Stomach (tissue), 9 donors: ENCODE results near the gene TPBG. TPM values are rescaled to one million over a fixed set of nuclear protein-coding genes. Genes with fewer than 3 reads are reported as not detected.

ENCODE experiments used
- DNase-seq, 2 donors: peaks; one replicate each; pipeline versions ENCODE4 v3.0.0 to v3.0.0-alpha.2; 2013 to 2019
- H3K27ac ChIP-seq, 5 donors: fragments of 200-600 bp in 4 of 5; sonication (generic) in 4 of 5; one replicate each; pipeline ENCODE4 v1.5.1; 2013 to 2019; ENCODE audit warnings: mild to moderate bottlenecking in 1 of 5, moderate library complexity in 1 of 5
- H3K27me3 ChIP-seq, 3 donors: fragments of 200-600 bp; sonication (generic); one replicate each; pipeline ENCODE4 v1.5.1; 2017 to 2019; ENCODE audit warnings: mixed run types in 1 of 3
- H3K36me3 ChIP-seq, 4 donors: fragments of 200-600 bp; sonication (generic); 1 replicate in 3 of 4; 2 replicates in 1 of 4; pipeline ENCODE4 v1.5.1; 2016 to 2019
- H3K4me1 ChIP-seq, 4 donors: fragments of 200-600 bp; sonication (generic); one replicate each; pipeline ENCODE4 v1.5.1; 2016 to 2019
- H3K4me3 ChIP-seq, 4 donors: fragments of 200-600 bp; sonication (generic) in 3 of 4; one replicate each; pipeline ENCODE4 v1.5.1; 2016 to 2019; ENCODE audit warnings: mild to moderate bottlenecking in 1 of 4
- H3K9me3 ChIP-seq, 4 donors: fragments of 200-600 bp; sonication (generic); one replicate each; pipeline ENCODE4 v1.5.1; 2016 to 2019
- EP300 ChIP-seq: sonication (generic); formaldehyde crosslinking; IDR thresholded peaks from one replicate; pipeline ENCODE4 v1.6.1; 2017; ENCODE audit warnings: antibody characterized with exemption
- POLR2A ChIP-seq, 4 donors: fragments of 450-650 bp; IDR thresholded peaks; one replicate each; pipeline ENCODE4 v1.6.1; 2016; ENCODE audit warnings: antibody characterized with exemption in 4 of 4, control low read depth in 2 of 4, mild to moderate bottlenecking in 1 of 4, moderate library complexity in 1 of 4
- POLR2AphosphoS5 ChIP-seq, 3 donors: sonication (generic); formaldehyde crosslinking; IDR thresholded peaks; one replicate each; pipeline ENCODE4 v1.6.1; 2016; ENCODE audit warnings: antibody characterized with exemption in 3 of 3
- WGBS, 5 donors: extraction: QIAGEN DNeasy Blood & Tissue Kit in 3 of 5; methylation state at CpG; one replicate each; pipeline versions ENCODE4 v1.1.5 to v1.1.7; 2013 to 2018; 5-methylcytosine and 5-hydroxymethylcytosine counted together
- intact Hi-C: fragments of 100-400 bp; cut with DNase I; formaldehyde crosslinking; loops from one replicate; pipeline ENCODE4 v1.15.1; 2023; ENCODE audit warnings: low total_unique reads
- polyA plus RNA-seq, 3 donors: library from polyadenylated mRNA; stranded (reverse); fragments of 200-250 nt; gene quantifications; one replicate each; pipeline ENCODE4 v1.2.3, GENCODE V29; 2013
- total RNA-seq, 5 donors: library from RNA; depleted of rRNA; stranded (reverse); fragments of >200 nt; gene quantifications; one replicate each; pipeline versions ENCODE4 v1.1.0 to v1.2.3, GENCODE V29; 2014 to 2016
- TF ChIP-seq, protein P1 (sequence below), 7 experiments: fragments of 450-650 bp in 4 of 7; fragments of 200-600 bp in 3 of 7; sonication (generic) in 3 of 7; IDR thresholded peaks; one replicate each; pipeline ENCODE4 v1.5.1; 2016 to 2019; ENCODE audit warnings: antibody characterized with exemption in 7 of 7, control low read depth in 2 of 7, mild to moderate bottlenecking in 1 of 7
- donor health status: healthy with polysubstance abuse.
- donor health status: Bipolar disorder and iron deficiency.
- donor health status: healthy.

The TPBG gene
- total and polyA plus RNA-seq, 8 donors: 1.4 to 21.2 (median 8.5) TPM

DNA sequence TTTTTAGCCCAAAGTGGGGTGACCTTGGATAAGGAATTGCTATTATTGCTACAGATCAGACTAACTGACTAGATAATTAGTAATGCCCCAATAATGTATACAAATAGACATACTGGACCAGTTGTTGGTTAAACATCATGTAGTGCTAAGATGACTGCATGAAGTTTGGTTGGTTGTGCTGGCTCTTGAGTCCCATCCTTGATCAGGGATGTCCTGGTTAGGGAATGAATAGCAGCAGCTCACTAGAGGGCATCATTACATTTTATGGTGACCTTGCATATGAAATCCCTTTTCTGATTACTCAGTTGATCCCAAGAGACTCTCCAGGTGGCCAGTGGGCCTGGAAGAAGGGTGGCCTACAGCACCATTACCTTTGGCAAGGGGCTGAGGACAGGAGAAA, 10.9 kb downstream of the TPBG start:
- Histone ChIP-seq H3K36me3 (no peaks in the 10 kb centered on the region), H3K4me1 (no peaks in the 10 kb centered on the region), H3K27ac (no peak overlapping the region), H3K9me3 (no peaks in the 10 kb centered on the region), H3K27me3 (no peaks in the 10 kb centered on the region), H3K4me3 (no peak overlapping the region)
- no peak for DNase-seq
- TF ChIP-seq EP300 (no peak), POLR2A (IDR thresholded peaks at IDR 0.05) (no peak), POLR2AphosphoS5 (IDR thresholded peaks at IDR 0.05) (no peak)
- TF ChIP-seq, protein P1, sequence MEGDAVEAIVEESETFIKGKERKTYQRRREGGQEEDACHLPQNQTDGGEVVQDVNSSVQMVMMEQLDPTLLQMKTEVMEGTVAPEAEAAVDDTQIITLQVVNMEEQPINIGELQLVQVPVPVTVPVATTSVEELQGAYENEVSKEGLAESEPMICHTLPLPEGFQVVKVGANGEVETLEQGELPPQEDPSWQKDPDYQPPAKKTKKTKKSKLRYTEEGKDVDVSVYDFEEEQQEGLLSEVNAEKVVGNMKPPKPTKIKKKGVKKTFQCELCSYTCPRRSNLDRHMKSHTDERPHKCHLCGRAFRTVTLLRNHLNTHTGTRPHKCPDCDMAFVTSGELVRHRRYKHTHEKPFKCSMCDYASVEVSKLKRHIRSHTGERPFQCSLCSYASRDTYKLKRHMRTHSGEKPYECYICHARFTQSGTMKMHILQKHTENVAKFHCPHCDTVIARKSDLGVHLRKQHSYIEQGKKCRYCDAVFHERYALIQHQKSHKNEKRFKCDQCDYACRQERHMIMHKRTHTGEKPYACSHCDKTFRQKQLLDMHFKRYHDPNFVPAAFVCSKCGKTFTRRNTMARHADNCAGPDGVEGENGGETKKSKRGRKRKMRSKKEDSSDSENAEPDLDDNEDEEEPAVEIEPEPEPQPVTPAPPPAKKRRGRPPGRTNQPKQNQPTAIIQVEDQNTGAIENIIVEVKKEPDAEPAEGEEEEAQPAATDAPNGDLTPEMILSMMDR (IDR thresholded peaks at IDR 0.05): no peak
- intact Hi-C loops: no loop called here

DNA sequence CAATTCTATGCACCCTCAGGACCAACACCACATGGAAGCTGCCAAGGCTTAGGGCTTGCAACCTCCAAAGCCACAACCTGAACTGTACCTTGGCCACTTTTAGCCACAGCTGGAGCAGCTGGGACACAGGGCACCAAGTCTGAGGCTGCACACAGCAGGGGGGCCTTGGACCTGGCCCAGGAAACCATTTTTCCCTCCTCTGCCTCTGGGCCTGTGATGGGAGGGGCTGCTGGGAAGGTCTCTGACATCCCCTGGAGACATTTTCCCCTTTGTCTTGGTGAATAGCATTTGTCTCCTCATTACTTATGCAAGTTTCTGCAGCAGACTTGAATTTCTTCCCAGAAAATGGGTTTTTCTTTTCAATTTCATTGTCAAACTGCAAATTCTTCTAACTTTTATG, 13.0 kb downstream of the TPBG start:
- TF ChIP-seq POLR2A (IDR thresholded peaks at IDR 0.05): no peak
- TF ChIP-seq, protein P1 (IDR thresholded peaks at IDR 0.05): no peak
- no peak for TF ChIP-seq POLR2AphosphoS5 (IDR thresholded peaks at IDR 0.05)
- no peak for TF ChIP-seq EP300
- no peak overlapping the region for H3K27ac ChIP-seq

GRCh38 chr6:82380566-82381185, 17.1 kb downstream of the TPBG start:
- peaks cover 0 to 6% (median 0%) of the 10 kb centered on the region in 4 donors for H3K4me1 ChIP-seq
- no peak for TF ChIP-seq POLR2AphosphoS5 (IDR thresholded peaks at IDR 0.05)
- TF ChIP-seq, protein P1 (IDR thresholded peaks at IDR 0.05): no peak
- TF ChIP-seq EP300: no peak
- no peak for TF ChIP-seq POLR2A (IDR thresholded peaks at IDR 0.05)
- H3K27ac ChIP-seq: no peak overlapping the region
- no peak for DNase-seq
- H3K27me3 ChIP-seq: no peaks in the 10 kb centered on the region
- H3K36me3 ChIP-seq: no peaks in the 10 kb centered on the region
- H3K9me3 ChIP-seq: no peaks in the 10 kb centered on the region
- intact Hi-C loops: no loop called here
- WGBS, 5 donors: 85 to 90% (median 88%) methylated on average over 9 of the region's 9 CpGs
- H3K4me3 ChIP-seq: no peak overlapping the region

More for the DNA sequence above, 13.0 kb downstream of the TPBG start:
- intact Hi-C loops: no loop called here
- Histone ChIP-seq H3K4me1 (no peaks in the 10 kb centered on the region), H3K4me3 (no peak overlapping the region), H3K9me3 (no peaks in the 10 kb centered on the region), H3K27me3 (no peaks in the 10 kb centered on the region), H3K36me3 (no peaks in the 10 kb centered on the region)
- no peak for DNase-seq

GRCh38 chr6:82381278-82381677, 17.7 kb downstream of the TPBG start:
- DNase-seq: no peak
- no peaks in the 10 kb centered on the region for H3K27me3 ChIP-seq
- no peaks in the 10 kb centered on the region for H3K36me3 ChIP-seq
- H3K27ac ChIP-seq: no peak overlapping the region
- WGBS, 5 donors: 87 to 97% (median 96%) methylated on average over 1 of the region's 1 CpG
- TF ChIP-seq EP300 (no peak), POLR2AphosphoS5 (IDR thresholded peaks at IDR 0.05) (no peak), POLR2A (IDR thresholded peaks at IDR 0.05) (no peak)
- TF ChIP-seq, protein P1 (IDR thresholded peaks at IDR 0.05): no peak
- no peak overlapping the region for H3K4me3 ChIP-seq
- H3K9me3 ChIP-seq: no peaks in the 10 kb centered on the region
- H3K4me1 ChIP-seq: peaks cover 0 to 10% (median 0%) of the 10 kb centered on the region in 4 donors
- intact Hi-C loops: no loop called here
